Activated naive CD8-positive, alpha-beta T cell (primary cell): Measurements from ENCODE around the gene OR2T35.

Experiments used
- H3K27ac Mint-ChIP-seq: one replicate; pipeline ENCODE4 v1.8.0; 2021; ENCODE audit warnings: mixed read lengths
- H3K27me3 Mint-ChIP-seq: one replicate; pipeline ENCODE4 v1.8.0; 2021; ENCODE audit warnings: mixed read lengths
- H3K36me3 Mint-ChIP-seq: one replicate; pipeline ENCODE4 v1.8.0; 2021; ENCODE audit warnings: mixed read lengths
- H3K4me1 Mint-ChIP-seq: one replicate; pipeline ENCODE4 v1.8.0; 2021; ENCODE audit warnings: low read depth, mixed read lengths
- H3K4me3 Mint-ChIP-seq: one replicate; pipeline ENCODE4 v1.8.0; 2021; ENCODE audit warnings: mild to moderate bottlenecking, mixed read lengths
- H3K9me3 Mint-ChIP-seq: one replicate; pipeline ENCODE4 v1.8.0; 2021; ENCODE audit warnings: low read depth, mixed read lengths

OR2T35 gene

GRCh38 chr1:248597589-248597988 lies 47.5 kb downstream of the OR2T35 start, which contains the start of gene OR2T10:
TSS of gene OR2T10 (minus strand) at chr1:248597700. CDS start at chr1:248593768, 3,932 bp downstream.
- peak within 1 kb of the TSS; percentile 11 for H3K27ac Mint-ChIP-seq
- no peaks in the 10 kb centered on the region for H3K27me3 Mint-ChIP-seq
- H3K36me3 Mint-ChIP-seq: peaks cover 4% of the 10 kb centered on the region
- no peak within 1 kb of the TSS for H3K4me3 Mint-ChIP-seq
- H3K4me1 Mint-ChIP-seq: peaks cover 8% of the 10 kb centered on the region
- peaks cover 3% of the 10 kb centered on the region for H3K9me3 Mint-ChIP-seq

GRCh38 chr1:248596615-248597014 lies 48.5 kb downstream of the OR2T35 start:
- H3K36me3 Mint-ChIP-seq: no peaks in the 10 kb centered on the region
- no peaks in the 10 kb centered on the region for H3K27me3 Mint-ChIP-seq
- H3K4me3 Mint-ChIP-seq: no peak overlapping the region
- peak overlapping the region; percentile 11 for H3K27ac Mint-ChIP-seq
- H3K9me3 Mint-ChIP-seq: no peaks in the 10 kb centered on the region
- H3K4me1 Mint-ChIP-seq: peaks cover 8% of the 10 kb centered on the region

- peaks cover 8% of the 10 kb centered on the region for H3K4me1 Mint-ChIP-seq
- no peak overlapping the region for H3K4me3 Mint-ChIP-seq
- H3K27ac Mint-ChIP-seq: no peak overlapping the region
- H3K27me3 Mint-ChIP-seq: no peaks in the 10 kb centered on the region
- peaks cover 3% of the 10 kb centered on the region for H3K36me3 Mint-ChIP-seq
- H3K9me3 Mint-ChIP-seq: no peaks in the 10 kb centered on the region
Measured at GRCh38 chr1:248593226-248593625, 51.9 kb downstream of the OR2T35 start.

- peaks cover 3% of the 10 kb centered on the region for H3K36me3 Mint-ChIP-seq
- peaks cover 8% of the 10 kb centered on the region for H3K4me1 Mint-ChIP-seq
- H3K9me3 Mint-ChIP-seq: no peaks in the 10 kb centered on the region
- H3K27ac Mint-ChIP-seq: no peak overlapping the region
- H3K4me3 Mint-ChIP-seq: no peak overlapping the region
- no peaks in the 10 kb centered on the region for H3K27me3 Mint-ChIP-seq
Measured at GRCh38 chr1:248592655-248593054, 52.4 kb downstream of the OR2T35 start.

- no peak overlapping the region for H3K27ac Mint-ChIP-seq
- H3K27me3 Mint-ChIP-seq: no peaks in the 10 kb centered on the region
- no peaks in the 10 kb centered on the region for H3K9me3 Mint-ChIP-seq
- H3K4me1 Mint-ChIP-seq: no peaks in the 10 kb centered on the region
- peaks cover 3% of the 10 kb centered on the region for H3K36me3 Mint-ChIP-seq
- H3K4me3 Mint-ChIP-seq: no peak overlapping the region
Measured at GRCh38 chr1:248590055-248590454, 55.0 kb downstream of the OR2T35 start.

GRCh38 chr1:248589334-248589733 lies 55.7 kb downstream of the OR2T35 start:
- Mint-ChIP-seq H3K4me3 (no peak overlapping the region), H3K9me3 (no peaks in the 10 kb centered on the region), H3K27ac (no peak overlapping the region), H3K36me3 (peaks cover 3% of the 10 kb centered on the region), H3K4me1 (no peaks in the 10 kb centered on the region), H3K27me3 (no peaks in the 10 kb centered on the region)
